NCI-H187 treated with DMSO at 0.1 percent for 48 hours (cell line): ENCODE data around the gene SPACA4.
"Not testable (repeated sequence)": the region's sequence is repeated elsewhere in the genome, so short reads cannot be mapped to it uniquely, and the experiment has no call there.

Experiments
- DNase-seq: peaks from one replicate; lab custom pipeline; 2025; lab: John Stamatoyannopoulos, UW

The SPACA4 gene

GRCh38 chr19:48606463-48607358 is at the start of gene SPACA4:
Gene SPACA4 (plus strand): TSS chr19:48606742. CDS start chr19:48606979, 237 bp downstream.
- DNase-seq: no peak

- DNase-seq: no peak
These were observed 49.7 kb upstream of the SPACA4 start for GRCh38 chr19:48556825-48557224.

GRCh38 chr19:48558018-48558684 is 48.4 kb upstream of the SPACA4 start:
- no peak for DNase-seq

GRCh38 chr19:48560095-48560530 is 46.4 kb upstream of the SPACA4 start:
- no peak for DNase-seq

GRCh38 chr19:48561412-48561811 is 45.1 kb upstream of the SPACA4 start:
- DNase-seq: no peak

- DNase-seq: no peak
These were observed 41.5 kb upstream of the SPACA4 start for GRCh38 chr19:48565090-48565489.

GRCh38 chr19:48568345-48568886 is 38.1 kb upstream of the SPACA4 start:
- DNase-seq: no peak

GRCh38 chr19:48569814-48570213 is 36.7 kb upstream of the SPACA4 start:
- DNase-seq: no peak

GRCh38 chr19:48571378-48572162 is 35.0 kb upstream of the SPACA4 start:
- DNase-seq: no peak

- DNase-seq: no peak
These were observed 33.4 kb upstream of the SPACA4 start for GRCh38 chr19:48573163-48573505.

- no peak for DNase-seq
These were observed 30.5 kb upstream of the SPACA4 start for GRCh38 chr19:48575931-48576622.

GRCh38 chr19:48577908-48578307 is 28.6 kb upstream of the SPACA4 start:
- DNase-seq: not testable (repeated sequence)

GRCh38 chr19:48578891-48579290 is 27.7 kb upstream of the SPACA4 start:
- DNase-seq: no peak

- DNase-seq: no peak
These were observed 24.4 kb upstream of the SPACA4 start for GRCh38 chr19:48582168-48582567.

- DNase-seq: no peak
These were observed 19.2 kb upstream of the SPACA4 start for GRCh38 chr19:48587387-48587786.

GRCh38 chr19:48588670-48589401 is 17.7 kb upstream of the SPACA4 start:
- DNase-seq: no peak

- no peak for DNase-seq
These were observed 15.5 kb upstream of the SPACA4 start for GRCh38 chr19:48591021-48591420.

GRCh38 chr19:48595171-48595570 is 11.4 kb upstream of the SPACA4 start:
- no peak for DNase-seq

GRCh38 chr19:48595833-48596232 is 10.7 kb upstream of the SPACA4 start:
- no peak for DNase-seq

GRCh38 chr19:48596237-48596636 is 10.3 kb upstream of the SPACA4 start:
- DNase-seq: no peak
